HCT116 (cell line): ENCODE data around the gene CDC42EP1. TPM values are rescaled to one million over a fixed set of nuclear protein-coding genes. Genes with fewer than 3 reads are reported as not detected.

Experiments used
- ATAC-seq: fragments of 200-7000 bp; cut with Tn5 transposase; 2 replicates; pipeline ENCODE4 v1.9.1; 2020; ENCODE audit warnings: mild to moderate bottlenecking, moderate library complexity
- BruUV-seq: library from RNA; stranded (reverse); fragments of 400-500 nt; replicated peaks from 2 replicates; lab custom pipeline; 2021; lab: Mats Ljungman, UMichigan
- CTCF ChIA-PET: fragments of 300-600 bp; sonication (Branson Sonifier 250); formaldehyde crosslinking; loops from one replicate; lab custom pipeline; 2021; ENCODE audit warnings: antibody characterized with exemption; lab: Charles Lee
- POLR2A ChIA-PET: fragments of 300-600, 350-600 bp; sonication (Branson Sonifier 250); formaldehyde crosslinking; loops from one replicate; lab custom pipeline; 2021; ENCODE audit warnings: antibody characterized with exemption; lab: Charles Lee
- RAD21 ChIA-PET, 2 experiments: fragments of 300-600 bp; sonication (Branson Sonifier 250); formaldehyde crosslinking; loops; one replicate each; lab custom pipeline; 2023; ENCODE audit warnings: low total read pairs in 2 of 2; ENCODE audit not compliant: uncharacterized antibody in 2 of 2, unreplicated experiment in 2 of 2, low non-redundant PET in 1 of 2; lab: Charles Lee
- DNase-seq: peaks from one replicate; pipeline ENCODE4 v3.0.0-alpha.2; 2010; ENCODE audit warnings: low read depth, low spot score
- H2AFZ ChIP-seq: fragments of 200-600 bp; shearing (Covaris generic), sonication (generic); 2 replicates; pipeline ENCODE4 v1.6.1; 2017; ENCODE audit warnings: low read depth, mixed run types, mixed read lengths, antibody characterized with exemption, low read length; ENCODE audit not compliant: poor library complexity, severe bottlenecking
- H3K27ac ChIP-seq: 2 replicates; pipeline ENCODE4 v1.5.1; 2012; ENCODE audit warnings: low read depth, low read length
- H3K27me3 ChIP-seq: fragments of 200-600 bp; sonication (generic); 2 replicates; pipeline ENCODE4 v1.6.1; 2016; ENCODE audit warnings: mixed run types, low read length, mixed read lengths; ENCODE audit not compliant: insufficient read depth
- H3K36me3 ChIP-seq, 2 experiments: fragments of 200-500 bp in 1 of 2; fragments of 200-600 bp in 1 of 2; sonication (Bioruptor generic) in 1 of 2; sonication (generic) in 1 of 2; 2 replicates each; pipeline versions ENCODE4 v1.5.1 to v1.6.1; 2014 to 2016; ENCODE audit warnings: low read length in 2 of 2, inconsistent platforms in 1 of 2, mixed read lengths in 1 of 2, mixed run types in 1 of 2; ENCODE audit not compliant: insufficient read depth in 2 of 2, control insufficient read depth in 1 of 2
- H3K4me1 ChIP-seq, 2 experiments: fragments of 200-600 bp in 1 of 2; sonication (generic) in 1 of 2; 2 replicates each; pipeline versions ENCODE4 v1.5.1 to v1.6.1; 2012 to 2017; ENCODE audit warnings: low read length in 2 of 2, inconsistent platforms in 1 of 2, mild to moderate bottlenecking in 1 of 2, mixed read lengths in 1 of 2, mixed run types in 1 of 2, moderate library complexity in 1 of 2; ENCODE audit not compliant: insufficient read depth in 2 of 2, control insufficient read depth in 1 of 2
- H3K4me2 ChIP-seq: fragments of 200-600 bp; sonication (generic); 2 replicates; pipeline ENCODE4 v1.6.1; 2017; ENCODE audit warnings: mixed run types, low read length, mixed read lengths
- H3K4me3 ChIP-seq, 2 experiments: fragments of 200-600 bp in 1 of 2; sonication (generic) in 1 of 2; replicated peaks in 1 of 2; 2 replicates each; pipeline ENCODE4 v1.5.1; 2011 to 2016; ENCODE audit warnings: low read length in 2 of 2, control low read depth in 1 of 2, low read depth in 1 of 2, mild to moderate bottlenecking in 1 of 2, mixed read lengths in 1 of 2, mixed run types in 1 of 2
- H3K79me2 ChIP-seq: fragments of 200-600 bp; sonication (generic); 2 replicates; pipeline ENCODE4 v1.6.1; 2017; ENCODE audit warnings: mild to moderate bottlenecking, mixed run types, low read length, moderate library complexity, mixed read lengths; ENCODE audit not compliant: insufficient read depth
- H3K9ac ChIP-seq: fragments of 200-600 bp; sonication (generic); 2 replicates; pipeline ENCODE4 v1.6.1; 2016; ENCODE audit warnings: low read length, mixed read lengths
- H3K9me2 ChIP-seq: fragments of 200-600 bp; sonication (generic), shearing (Covaris generic); 2 replicates; pipeline ENCODE4 v1.6.1; 2017; ENCODE audit warnings: mixed run types, mild to moderate bottlenecking, moderate library complexity; ENCODE audit not compliant: insufficient read depth
- H3K9me3 ChIP-seq, 2 experiments: fragments of 200-500 bp in 1 of 2; fragments of 200-600 bp in 1 of 2; sonication (Bioruptor generic) in 1 of 2; sonication (generic) in 1 of 2; 2 replicates each; pipeline ENCODE4 v1.6.1; 2014 to 2017; ENCODE audit warnings: low read length in 2 of 2, mixed read lengths in 2 of 2, inconsistent platforms in 1 of 2, low read depth in 1 of 2, mild to moderate bottlenecking in 1 of 2, mixed run types in 1 of 2, moderate library complexity in 1 of 2; ENCODE audit not compliant: control insufficient read depth in 1 of 2, insufficient read depth in 1 of 2
- H4K20me1 ChIP-seq: fragments of 200-600 bp; sonication (generic), shearing (Covaris generic); 2 replicates; pipeline ENCODE4 v1.6.1; 2017; ENCODE audit warnings: mixed run types, mild to moderate bottlenecking, moderate library complexity; ENCODE audit not compliant: insufficient read depth
- CBX3 ChIP-seq: IDR thresholded peaks from 2 replicates; pipeline ENCODE4 v1.6.1; 2012; ENCODE audit warnings: low read depth
- EGR1 ChIP-seq: IDR thresholded peaks from 2 replicates; pipeline ENCODE4 v1.6.1; 2012; ENCODE audit warnings: low read depth
- ELF1 ChIP-seq: IDR thresholded peaks from 2 replicates; pipeline ENCODE4 v1.6.1; 2012; ENCODE audit warnings: low read depth, borderline replicate concordance
- MAX ChIP-seq: IDR thresholded peaks from 2 replicates; pipeline ENCODE4 v1.6.1; 2012
- POLR2A ChIP-seq: IDR thresholded peaks from 2 replicates; pipeline ENCODE4 v1.7.0; 2011; ENCODE audit warnings: borderline replicate concordance; ENCODE audit not compliant: insufficient read depth, insufficient read length; ENCODE audit errors: extremely low read depth
- POLR2AphosphoS5 ChIP-seq: IDR thresholded peaks from 2 replicates; pipeline ENCODE4 v1.6.1; 2011; ENCODE audit warnings: mild to moderate bottlenecking, low read depth, low read length, moderate library complexity
- REST ChIP-seq: IDR thresholded peaks from 2 replicates; pipeline ENCODE4 v1.6.1; 2012; ENCODE audit warnings: low read depth
- SIN3A ChIP-seq: IDR thresholded peaks from 2 replicates; pipeline ENCODE4 v1.6.1; 2012; ENCODE audit warnings: low read depth
- SP1 ChIP-seq: IDR thresholded peaks from 2 replicates; pipeline ENCODE4 v1.6.1; 2012; ENCODE audit warnings: low read depth
- TCF7L2 ChIP-seq: IDR thresholded peaks from 2 replicates; pipeline ENCODE4 v1.7.0; 2011; ENCODE audit warnings: borderline replicate concordance, inconsistent platforms; ENCODE audit not compliant: insufficient read depth, insufficient read length; ENCODE audit errors: extremely low read depth
- YY1 ChIP-seq: IDR thresholded peaks from 2 replicates; pipeline ENCODE4 v1.6.1; 2011; ENCODE audit warnings: low read length, low read depth, moderate library complexity, mild to moderate bottlenecking; ENCODE audit not compliant: insufficient replicate concordance; ENCODE audit errors: extremely low read depth
- ZFX ChIP-seq: fragments of 450-650 bp; IDR thresholded peaks from 2 replicates; pipeline ENCODE4 v1.6.1; 2017
- ZNF274 ChIP-seq: fragments of 200-500 bp; sonication (Bioruptor generic); IDR thresholded peaks from 2 replicates; pipeline ENCODE4 v1.6.1; 2014; ENCODE audit warnings: mild to moderate bottlenecking, low read depth, low read length, inconsistent platforms
- intact Hi-C: fragments of 100-400 bp; cut with micrococcal nuclease; formaldehyde crosslinking; loops from 2 replicates; pipeline ENCODE4 v1.10.0; 2022
- total RNA-seq: library from RNA; stranded (reverse); gene quantifications from one replicate; pipeline ENCODE4 v1.2.1, GENCODE V29; 2021; ENCODE audit not compliant: unreplicated experiment

The CDC42EP1 gene
- total RNA-seq, 1 experiment from 2014 or later = 160 TPM

- ChIA-PET POLR2A (no interaction called here), CTCF (interaction anchor here (4.8 kb wide), 1 partner anchor 12 kb away, joined by 74 read pairs; no protein-coding TSS in a partner anchor), RAD21 (no interaction called here)
- Histone ChIP-seq H3K36me3 (no peaks in the 10 kb centered on the region), H3K4me2 (no peak overlapping the region), H3K27ac (no peak overlapping the region), H3K79me2 (peaks cover 11% of the 10 kb centered on the region), H3K4me3 (no peak overlapping the region), H2AFZ (peak overlapping the region; percentile 4), H3K4me1 (peaks cover 40 to 61% of the 10 kb centered on the region in 2 experiments), H3K9me2 (no peaks in the 10 kb centered on the region), H3K27me3 (no peaks in the 10 kb centered on the region), H4K20me1 (no peaks in the 10 kb centered on the region), H3K9me3 (no peaks in the 10 kb centered on the region), H3K9ac (no peak overlapping the region)
- BruUV-seq = no TSS peak
- intact Hi-C loops = loop anchor here (5.0 kb wide), 1 partner anchor 202 kb away; the partner anchor contains the start of gene GCAT
- TF ChIP-seq SIN3A = no peak
- peak; percentile 38 for TF ChIP-seq TCF7L2
- DNase-seq = no peak
- no peak for ATAC-seq
Observed at GRCh38 chr22:37604875-37605274, 44.6 kb downstream of the CDC42EP1 start.

GRCh38 chr22:37607010-37607934 lies 47.0 kb downstream of the CDC42EP1 start:
- Histone ChIP-seq H3K9ac (peak overlapping the region; percentile 91), H2AFZ (peak overlapping the region; percentile 63), H3K9me2 (no peaks in the 10 kb centered on the region), H3K36me3 (no peaks in the 10 kb centered on the region), H3K4me2 (peak overlapping the region; percentile 91), H3K9me3 (no peaks in the 10 kb centered on the region), H3K79me2 (peaks cover 30% of the 10 kb centered on the region), H3K27ac (peak overlapping the region; percentile 100), H3K27me3 (no peaks in the 10 kb centered on the region), H3K4me1 (peaks cover 41 to 59% of the 10 kb centered on the region in 2 experiments), H3K4me3 (peak overlapping the region; percentile 54 to 93), H4K20me1 (no peaks in the 10 kb centered on the region)
- DNase-seq (peak; percentile 83), ATAC-seq (peak; percentile 62)
- CTCF ChIA-PET = interaction anchor here (0.5 to 4.8 kb wide), 32 partner anchors 8 to 427 kb away, joined by 3 to 74 read pairs (median 4); partner anchors contain the start of genes LGALS1, LGALS2 and PDXP
- POLR2A ChIA-PET = interaction anchor here (0.6 to 3.1 kb wide), 18 partner anchors 8 to 237 kb away, joined by 3 to 38 read pairs (median 4); partner anchors contain the start of genes ANKRD54, GCAT, LGALS1 and NOL12
- intact Hi-C loops = loop anchor here (1.0 to 5.0 kb wide), 3 partner anchors 15 to 200 kb away; partner anchors contain the start of gene GCAT
- TSS peak; percentile 23 for BruUV-seq
- RAD21 ChIA-PET = interaction anchor here (0.5 to 1.6 kb wide), 8 partner anchors 12 to 175 kb away, joined by 3 to 5 read pairs (median 3); partner anchors contain the start of gene PDXP (in 1 of the 2)
- TF ChIP-seq MAX (peak; percentile 69; the same call in 1 of the 2 replicates), REST (no peak), CBX3 (peak; percentile 59; the same call in 1 of the 2 replicates), SP1 (peak; percentile 74), ZFX (no peak), ZNF274 (no peak), YY1 (peak; percentile 83), EGR1 (no peak), ELF1 (no peak), POLR2AphosphoS5 (peak; percentile 61), SIN3A (peak; percentile 58; the same call in 1 of the 2 replicates), POLR2A (peak; percentile 72)
